ENCODE measurements around the gene KIR3DL1.
"Not testable (repeated sequence)": the region's sequence is repeated elsewhere in the genome, so short reads cannot be mapped to it uniquely, and the experiment has no call there.

KIR3DL1 gene

DNA sequence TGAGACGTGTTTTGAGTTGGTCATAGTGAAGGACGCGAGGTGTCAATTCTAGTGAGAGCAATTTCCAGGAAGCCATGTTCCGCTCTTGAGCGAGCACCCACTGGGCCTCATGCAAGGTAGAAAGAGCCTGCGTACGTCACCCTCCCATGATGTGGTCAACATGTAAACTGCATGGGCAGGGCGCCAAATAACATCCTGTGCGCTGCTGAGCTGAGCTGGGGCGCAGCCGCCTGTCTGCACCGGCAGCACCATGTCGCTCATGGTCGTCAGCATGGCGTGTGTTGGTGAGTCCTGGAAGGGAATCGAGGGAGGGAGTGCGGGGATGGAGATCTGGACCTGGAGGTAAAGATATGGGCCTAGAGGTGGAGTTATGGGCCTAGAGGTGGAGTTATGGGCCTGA is at the start of gene KIR3DL1:
KIR3DL1 (plus strand) TSS at position 218 of the 400 bp plus-strand sequence.
- not testable (repeated sequence) for H3K27ac Mint-ChIP-seq, H3K9me3 Mint-ChIP-seq
- peak within 1 kb of the TSS; percentile 51 for H3K4me3 Mint-ChIP-seq

DNA sequence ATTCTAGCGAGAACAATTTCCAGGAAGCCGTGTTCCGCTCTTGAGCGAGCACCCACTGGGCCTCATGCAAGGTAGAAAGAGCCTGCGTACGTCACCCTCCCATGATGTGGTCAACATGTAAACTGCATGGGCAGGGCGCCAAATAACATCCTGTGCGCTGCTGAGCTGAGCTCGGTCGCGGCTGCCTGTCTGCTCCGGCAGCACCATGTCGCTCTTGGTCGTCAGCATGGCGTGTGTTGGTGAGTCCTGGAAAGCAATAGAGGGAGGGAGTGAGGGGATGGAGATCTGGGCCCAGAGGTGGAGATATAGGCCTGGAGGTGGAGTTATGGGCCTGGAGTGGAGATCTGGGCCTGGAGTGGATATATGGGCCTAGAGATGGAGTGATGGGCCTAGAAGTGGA is 46.6 kb upstream of the KIR3DL1 start, which contains the start of gene KIR2DL1:
KIR2DL1 (plus strand) TSS at position 148 of the 400 bp plus-strand sequence; CDS start at position 206, 58 bp downstream.
- H3K4me3 Mint-ChIP-seq; H3K4me1 Mint-ChIP-seq; ATAC-seq; DNase-seq (ENCODE audit: low spot score in 2 of 2); H3K9me3 Mint-ChIP-seq; H3K27ac Mint-ChIP-seq; H3K36me3 Mint-ChIP-seq: not testable (repeated sequence)

More for the DNA sequence above, at the start of gene KIR3DL1:
- DNase-seq (ENCODE audit: low spot score in 2 of 2); H3K36me3 Mint-ChIP-seq; H3K4me1 Mint-ChIP-seq; ATAC-seq: not testable (repeated sequence)

DNA sequence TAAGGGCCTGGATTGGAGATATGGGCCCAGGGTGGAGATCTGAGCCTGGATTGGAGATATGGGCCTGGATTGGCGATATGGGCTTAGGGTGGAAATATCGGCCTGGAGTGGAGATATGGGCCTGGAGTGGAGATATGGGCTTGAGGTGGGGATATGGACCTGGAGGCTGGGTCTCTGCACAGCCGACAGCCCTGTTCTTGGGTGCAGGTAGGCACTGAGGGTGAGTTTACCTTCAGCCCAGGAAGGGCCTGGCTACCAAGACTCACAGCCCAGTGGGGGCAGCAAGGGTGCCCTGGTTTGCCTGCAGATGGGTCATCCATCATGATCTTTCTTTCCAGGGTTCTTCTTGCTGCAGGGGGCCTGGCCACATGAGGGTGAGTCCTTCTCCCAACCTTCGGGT is 45.8 kb upstream of the KIR3DL1 start:
- ATAC-seq; H3K36me3 Mint-ChIP-seq; H3K27ac Mint-ChIP-seq; DNase-seq (ENCODE audit: low spot score in 2 of 2); H3K4me3 Mint-ChIP-seq; H3K4me1 Mint-ChIP-seq; H3K9me3 Mint-ChIP-seq: not testable (repeated sequence)

DNA sequence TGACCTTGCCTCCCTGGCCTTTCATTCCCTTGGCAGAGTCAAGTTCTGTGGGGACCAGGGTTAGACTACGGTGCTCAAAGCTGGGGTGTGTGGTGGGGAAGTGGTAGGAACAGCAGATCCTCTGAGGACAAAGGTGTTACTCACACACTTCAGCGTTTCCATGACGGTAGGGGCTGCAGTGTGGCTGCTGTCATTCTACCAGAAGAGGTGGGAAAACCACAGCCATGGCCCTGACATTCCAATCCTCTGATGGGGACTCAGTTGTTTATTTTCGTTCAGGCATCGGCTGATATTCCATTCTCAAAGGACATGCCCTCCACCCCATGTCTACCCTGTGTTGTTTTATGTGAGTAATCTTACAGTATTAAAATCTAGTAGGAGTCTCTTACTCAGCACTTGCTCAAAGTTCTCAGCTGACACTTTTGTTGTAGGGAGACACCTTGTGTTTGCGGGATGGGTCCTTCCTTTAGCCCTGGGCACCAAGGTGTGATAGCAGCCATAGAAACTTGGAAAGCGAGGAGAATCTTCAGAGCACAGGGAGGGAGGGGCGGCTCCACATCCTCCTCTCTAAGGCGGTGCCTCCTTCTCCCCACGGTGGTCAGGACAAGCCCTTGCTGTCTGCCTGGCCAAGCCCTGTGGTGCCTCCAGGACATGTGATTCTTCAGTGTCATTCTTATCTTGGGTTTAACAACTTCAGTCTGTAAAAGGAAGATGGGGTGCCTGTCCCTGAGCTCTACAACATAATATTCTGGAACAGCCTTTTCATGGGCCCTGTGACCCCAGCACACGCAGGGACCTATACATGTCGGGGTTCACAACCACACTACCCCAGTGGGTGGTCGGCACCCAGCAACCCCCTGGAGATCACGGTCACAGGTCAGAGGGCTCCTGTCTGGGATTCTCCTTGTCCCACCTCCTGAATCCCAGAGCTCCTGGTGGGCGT is 45.0 kb upstream of the KIR3DL1 start:
- ATAC-seq, result peak; percentile 63
- not testable (repeated sequence) for H3K4me1 Mint-ChIP-seq; H3K9me3 Mint-ChIP-seq; H3K4me3 Mint-ChIP-seq; H3K27ac Mint-ChIP-seq; H3K36me3 Mint-ChIP-seq; DNase-seq (ENCODE audit: low spot score in 2 of 2)

DNA sequence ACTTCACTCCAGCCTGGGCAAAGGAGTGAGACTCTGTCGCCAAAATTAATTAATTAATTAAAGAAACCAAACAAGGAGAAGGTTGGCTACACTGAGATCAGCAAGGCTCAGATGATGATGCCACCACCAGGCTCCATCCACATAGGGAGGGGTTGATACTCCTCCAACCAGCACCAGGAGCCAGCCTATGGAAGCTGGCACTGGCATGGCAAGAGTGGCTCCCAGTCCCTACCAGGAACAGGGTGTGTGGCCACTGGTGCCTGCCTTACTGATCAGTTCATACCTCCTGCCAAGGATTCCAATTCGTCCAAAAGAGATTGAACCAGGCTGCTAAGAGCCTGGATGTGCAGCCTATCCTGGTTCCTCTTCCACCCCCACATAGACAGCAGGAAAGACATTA is 43.6 kb upstream of the KIR3DL1 start:
- H3K27ac Mint-ChIP-seq; H3K36me3 Mint-ChIP-seq; H3K9me3 Mint-ChIP-seq; ATAC-seq; H3K4me1 Mint-ChIP-seq; DNase-seq (ENCODE audit: low spot score in 2 of 2); H3K4me3 Mint-ChIP-seq: not testable (repeated sequence)

DNA sequence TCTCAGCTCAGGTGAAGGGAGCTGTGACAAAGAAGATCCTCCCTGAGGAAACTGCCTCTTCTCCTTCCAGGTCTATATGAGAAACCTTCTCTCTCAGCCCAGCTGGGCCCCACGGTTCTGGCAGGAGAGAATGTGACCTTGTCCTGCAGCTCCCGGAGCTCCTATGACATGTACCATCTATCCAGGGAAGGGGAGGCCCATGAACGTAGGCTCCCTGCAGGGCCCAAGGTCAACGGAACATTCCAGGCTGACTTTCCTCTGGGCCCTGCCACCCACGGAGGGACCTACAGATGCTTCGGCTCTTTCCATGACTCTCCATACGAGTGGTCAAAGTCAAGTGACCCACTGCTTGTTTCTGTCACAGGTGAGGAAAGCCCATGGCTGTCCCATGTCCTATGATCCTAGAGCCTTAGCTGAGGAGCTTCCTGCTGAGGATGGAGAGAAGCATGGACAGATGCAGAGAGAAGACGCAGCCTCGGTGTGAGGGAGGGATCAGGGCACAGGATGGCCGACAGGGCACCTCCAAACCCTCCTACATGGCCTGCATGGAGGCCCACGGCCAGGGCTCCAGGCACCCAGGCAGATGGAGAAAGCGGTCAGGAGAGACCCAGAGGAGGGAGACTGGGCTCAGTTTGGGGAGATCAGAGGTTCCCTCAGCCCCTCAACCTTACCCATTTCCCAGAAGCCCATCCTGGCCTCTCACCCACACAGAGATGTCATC is 41.0 kb upstream of the KIR3DL1 start:
- H3K9me3 Mint-ChIP-seq; DNase-seq (ENCODE audit: low spot score in 2 of 2); H3K27ac Mint-ChIP-seq; H3K4me1 Mint-ChIP-seq; H3K4me3 Mint-ChIP-seq; H3K36me3 Mint-ChIP-seq: not testable (repeated sequence)
- peak; percentile 28 for ATAC-seq

DNA sequence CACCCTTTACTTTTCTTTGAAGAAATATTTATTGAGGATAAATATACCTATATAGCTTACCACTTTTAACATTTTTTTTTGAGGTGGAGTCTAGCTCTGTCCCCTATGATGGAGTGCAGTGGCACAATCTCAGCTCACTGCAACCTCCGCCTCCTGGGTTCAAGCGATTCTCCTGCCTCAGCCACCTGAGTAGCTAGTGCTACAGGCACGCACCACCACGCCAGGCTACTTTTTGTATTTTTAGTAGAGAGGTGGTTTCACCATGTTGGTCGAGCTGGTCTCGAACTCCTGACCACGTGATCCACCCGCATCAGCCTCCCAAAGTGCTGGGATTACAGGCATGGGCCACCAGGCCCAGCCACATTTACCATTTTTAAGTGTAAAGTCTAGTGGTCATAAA is 40.4 kb upstream of the KIR3DL1 start:
- not testable (repeated sequence) for H3K4me3 Mint-ChIP-seq; H3K4me1 Mint-ChIP-seq; H3K36me3 Mint-ChIP-seq; H3K9me3 Mint-ChIP-seq; DNase-seq (ENCODE audit: low spot score in 2 of 2); H3K27ac Mint-ChIP-seq
- peak; percentile 11 for ATAC-seq

DNA sequence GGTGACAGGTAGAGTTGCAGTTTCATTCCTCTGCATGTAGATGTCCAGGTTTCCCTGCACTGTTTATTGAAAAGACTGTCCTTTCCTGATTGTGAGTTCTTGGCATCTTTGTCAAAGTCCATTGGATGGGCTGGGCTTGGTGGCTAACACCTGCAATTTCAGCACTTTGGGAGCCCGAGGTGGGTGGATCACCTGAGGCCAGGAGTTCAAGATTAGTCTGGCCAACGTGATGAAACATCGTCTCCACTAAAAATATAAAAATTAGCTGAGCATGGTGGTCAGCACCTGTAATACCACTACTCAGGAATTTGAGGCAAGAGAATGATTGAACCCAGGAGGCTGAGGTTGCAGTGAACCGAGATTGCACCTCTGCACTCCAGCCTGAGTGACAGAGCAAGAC is 38.4 kb upstream of the KIR3DL1 start:
- H3K9me3 Mint-ChIP-seq; DNase-seq (ENCODE audit: low spot score in 2 of 2); H3K36me3 Mint-ChIP-seq; H3K4me1 Mint-ChIP-seq; H3K4me3 Mint-ChIP-seq; H3K27ac Mint-ChIP-seq; ATAC-seq: not testable (repeated sequence)

DNA sequence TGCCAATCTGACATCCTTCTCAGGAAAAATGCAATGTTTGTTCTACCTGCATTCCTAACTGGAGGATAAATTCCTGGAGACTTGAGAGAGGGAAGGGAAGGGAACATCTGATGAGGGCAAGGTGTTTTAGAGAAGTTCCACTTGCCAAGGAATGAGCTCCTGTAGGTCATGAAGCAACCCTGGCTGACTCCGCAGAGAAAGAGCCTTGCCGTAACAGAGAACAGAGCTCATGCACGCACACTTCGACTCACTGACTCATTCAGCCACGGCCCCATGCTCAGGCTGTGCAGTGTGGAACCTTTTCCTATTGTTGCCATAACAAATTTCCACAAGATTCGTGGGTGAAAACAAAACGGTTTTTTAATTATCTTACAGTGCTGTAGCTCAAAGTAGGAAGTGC is 37.4 kb upstream of the KIR3DL1 start:
- H3K9me3 Mint-ChIP-seq; H3K4me1 Mint-ChIP-seq; ATAC-seq; DNase-seq (ENCODE audit: low spot score in 2 of 2); H3K27ac Mint-ChIP-seq; H3K36me3 Mint-ChIP-seq; H3K4me3 Mint-ChIP-seq: not testable (repeated sequence)

DNA sequence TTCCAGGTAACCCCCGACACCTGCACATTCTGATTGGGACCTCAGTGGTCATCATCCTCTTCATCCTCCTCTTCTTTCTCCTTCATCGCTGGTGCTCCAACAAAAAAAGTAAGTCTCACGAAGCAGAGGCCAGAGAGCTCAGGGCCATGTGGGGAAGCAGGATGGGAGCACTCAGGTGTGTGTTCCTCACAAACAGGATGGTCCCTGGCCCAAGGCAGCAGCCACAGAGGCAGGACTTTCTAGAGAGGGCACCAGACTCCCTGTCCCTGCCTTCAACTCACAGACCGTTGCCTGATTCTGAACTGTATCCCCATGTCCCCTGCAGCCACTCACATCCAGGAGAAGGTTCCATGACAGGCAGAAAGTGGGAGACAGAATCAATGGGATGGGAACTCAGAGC is 33.4 kb upstream of the KIR3DL1 start:
- H3K9me3 Mint-ChIP-seq; H3K36me3 Mint-ChIP-seq; H3K27ac Mint-ChIP-seq; DNase-seq (ENCODE audit: low spot score in 2 of 2); H3K4me3 Mint-ChIP-seq; ATAC-seq; H3K4me1 Mint-ChIP-seq: not testable (repeated sequence)

DNA sequence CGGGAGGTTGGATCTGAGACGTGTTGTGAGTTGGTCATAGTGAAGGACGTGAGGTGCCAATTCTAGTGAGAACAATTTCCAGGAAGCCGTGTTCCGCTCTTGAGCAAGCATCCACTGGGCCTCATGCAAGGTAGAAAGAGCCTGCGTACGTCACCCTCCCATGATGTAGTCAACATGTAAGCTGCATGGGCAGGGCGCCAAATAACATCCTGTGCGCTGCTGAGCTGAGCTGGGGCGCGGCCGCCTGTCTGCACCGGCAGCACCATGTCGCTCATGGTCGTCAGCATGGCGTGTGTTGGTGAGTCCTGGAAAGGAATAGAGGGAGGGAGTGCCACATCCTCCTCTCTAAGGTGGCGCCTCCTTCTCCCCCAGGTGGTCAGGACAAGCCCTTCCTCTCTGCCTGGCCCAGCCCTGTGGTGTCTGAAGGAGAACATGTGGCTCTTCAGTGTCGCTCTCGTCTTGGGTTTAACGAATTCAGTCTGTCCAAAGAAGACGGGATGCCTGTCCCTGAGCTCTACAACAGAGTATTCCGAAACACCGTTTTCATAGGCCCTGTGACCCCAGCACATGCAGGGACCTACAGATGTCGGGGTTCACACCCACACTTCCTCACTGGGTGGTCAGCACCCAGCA is 30.1 kb upstream of the KIR3DL1 start:
- not testable (repeated sequence) for H3K27ac Mint-ChIP-seq; H3K4me3 Mint-ChIP-seq; H3K4me1 Mint-ChIP-seq; H3K36me3 Mint-ChIP-seq; DNase-seq (ENCODE audit: low spot score in 2 of 2); H3K9me3 Mint-ChIP-seq; ATAC-seq

DNA sequence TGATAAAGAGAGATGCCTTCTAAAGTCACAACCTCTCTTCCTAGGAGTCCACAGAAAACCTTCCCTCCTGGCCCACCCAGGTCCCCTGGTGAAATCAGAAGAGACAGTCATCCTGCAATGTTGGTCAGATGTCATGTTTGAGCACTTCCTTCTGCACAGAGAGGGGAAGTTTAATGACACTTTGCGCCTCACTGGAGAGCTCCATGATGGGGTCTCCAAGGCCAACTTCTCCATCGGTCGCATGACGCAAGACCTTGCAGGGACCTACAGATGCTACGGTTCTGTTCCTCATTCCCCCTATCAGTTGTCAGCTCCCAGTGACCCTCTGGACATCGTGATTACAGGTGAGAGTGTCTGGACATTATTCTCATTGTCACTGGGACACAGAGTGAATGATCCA is 28.1 kb upstream of the KIR3DL1 start:
- H3K27ac Mint-ChIP-seq; H3K36me3 Mint-ChIP-seq; H3K4me3 Mint-ChIP-seq; ATAC-seq; H3K9me3 Mint-ChIP-seq; DNase-seq (ENCODE audit: low spot score in 2 of 2): not testable (repeated sequence)
- peaks cover 14% of the 10 kb centered on the region for H3K4me1 Mint-ChIP-seq

DNA sequence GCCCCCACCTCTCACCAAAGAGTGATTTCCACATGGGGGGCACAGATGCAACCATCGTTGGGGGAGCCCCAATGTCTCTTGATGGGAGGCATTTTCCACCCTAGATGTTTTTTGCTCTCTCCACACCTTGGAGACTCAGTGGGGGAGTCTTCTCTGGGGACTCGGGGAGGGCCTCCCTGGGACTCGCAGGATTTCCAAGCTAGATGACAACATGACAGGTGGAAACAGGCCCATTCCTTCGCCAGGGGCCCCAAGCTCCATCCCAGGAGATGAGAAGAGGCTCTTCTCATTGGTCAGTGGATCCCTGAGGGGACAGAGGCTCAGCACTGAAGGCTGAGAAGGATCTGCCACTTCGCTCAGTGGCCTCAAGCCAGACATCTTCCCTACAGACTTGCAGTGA is 25.6 kb upstream of the KIR3DL1 start:
- no peak overlapping the region for H3K4me3 Mint-ChIP-seq
- H3K9me3 Mint-ChIP-seq, result no peaks in the 10 kb centered on the region
- no peak overlapping the region for H3K27ac Mint-ChIP-seq
- no peaks in the 10 kb centered on the region for H3K36me3 Mint-ChIP-seq
- no peak for ATAC-seq
- peaks cover 22% of the 10 kb centered on the region for H3K4me1 Mint-ChIP-seq
- no peak for DNase-seq (ENCODE audit: low spot score in 2 of 2)

DNA sequence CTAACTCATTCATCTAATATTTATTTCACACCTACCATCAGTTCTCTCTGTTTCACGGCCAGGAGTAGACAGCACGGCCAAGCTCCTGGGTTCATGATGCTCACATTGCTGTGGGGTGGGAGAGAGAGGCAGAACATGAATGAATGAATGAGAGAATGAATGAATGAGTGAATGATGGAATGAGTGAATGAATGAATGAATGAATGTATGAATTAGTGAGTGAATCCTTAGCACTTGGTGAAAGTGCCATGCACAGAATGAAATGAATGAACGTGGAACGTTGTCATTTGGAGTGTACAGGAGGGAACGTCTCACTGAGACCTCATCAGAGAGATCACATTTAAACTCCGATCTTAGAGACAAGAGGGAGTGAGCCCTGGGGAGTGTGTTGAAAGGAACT is 24.8 kb upstream of the KIR3DL1 start:
- DNase-seq (ENCODE audit: low spot score in 2 of 2) (no peak), ATAC-seq (no peak)
- no peak overlapping the region for H3K4me3 Mint-ChIP-seq
- H3K27ac Mint-ChIP-seq, result no peak overlapping the region
- peaks cover 22% of the 10 kb centered on the region for H3K4me1 Mint-ChIP-seq
- no peaks in the 10 kb centered on the region for H3K9me3 Mint-ChIP-seq
- no peaks in the 10 kb centered on the region for H3K36me3 Mint-ChIP-seq

DNA sequence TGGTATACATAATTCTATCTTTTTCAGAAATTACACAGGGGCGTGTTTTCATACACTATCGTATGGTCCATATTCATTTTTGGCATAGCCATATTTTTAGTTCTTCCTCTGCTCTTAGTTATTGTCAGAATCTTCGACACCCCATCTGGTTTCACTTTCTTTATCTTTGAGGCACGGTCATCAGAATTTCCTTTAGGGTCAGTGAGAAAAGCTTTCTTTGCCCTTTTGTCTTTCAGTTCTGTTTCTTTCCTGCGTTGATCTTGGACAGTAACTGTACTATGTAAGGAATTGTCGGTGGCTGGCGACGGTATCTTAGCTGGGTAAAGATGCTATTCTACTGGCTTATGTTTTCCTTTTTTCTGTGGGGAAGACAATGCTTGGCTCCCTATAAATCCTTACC is 23.5 kb upstream of the KIR3DL1 start:
- no peaks in the 10 kb centered on the region for H3K36me3 Mint-ChIP-seq
- ATAC-seq (peak; percentile 43), DNase-seq (ENCODE audit: low spot score in 2 of 2) (no peak)
- H3K9me3 Mint-ChIP-seq, result no peaks in the 10 kb centered on the region
- H3K4me1 Mint-ChIP-seq, result peaks cover 22% of the 10 kb centered on the region
- peak overlapping the region; percentile 59 for H3K4me3 Mint-ChIP-seq
- peak overlapping the region; percentile 67 for H3K27ac Mint-ChIP-seq
